ENCODE data around the gene ZNF804A. TPM values are rescaled to one million over a fixed set of nuclear protein-coding genes. Genes with fewer than 3 reads are reported as not detected.

The ZNF804A gene
- total RNA-seq, 3 donors from 2014 or later (not counting 1 experiment from before 2014, with no cell fraction given) = 0.12 to 0.25 TPM; not detected in 1

DNA sequence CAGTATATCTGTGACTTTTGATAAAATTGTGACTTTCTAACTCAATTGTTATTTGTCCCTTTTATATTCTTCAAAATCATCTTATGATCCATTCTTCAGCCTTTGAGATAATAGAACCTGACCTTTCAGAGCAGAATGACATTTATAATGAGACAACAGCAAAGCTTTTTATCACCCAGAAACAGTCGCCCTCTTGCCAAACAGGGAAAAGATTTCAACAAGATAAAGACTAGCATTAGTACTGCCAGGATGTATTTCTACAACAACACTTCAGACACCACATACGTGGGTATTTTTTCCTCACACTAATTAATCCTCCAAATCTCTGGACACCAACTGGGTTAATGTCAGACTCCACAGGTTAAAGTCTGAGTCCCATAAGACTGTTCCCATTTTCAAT, 249.0 kb downstream of the ZNF804A start:
- Mint-ChIP-seq H3K27me3 (ENCODE audit: low read depth in 2 of 2) (no peaks in the 10 kb centered on the region), H3K27ac (no peak overlapping the region), H3K9me3 (peaks cover 15 to 22% of the 10 kb centered on the region in 2 donors), H3K4me1 (no peaks in the 10 kb centered on the region), H3K4me3 (no peak overlapping the region), H3K36me3 (no peaks in the 10 kb centered on the region)
- H3K4me1 ChIP-seq (ENCODE audit: control insufficient read depth, insufficient read depth, low read length) = no peaks in the 10 kb centered on the region
- H3K4me3 ChIP-seq (ENCODE audit: low read length) = no peak overlapping the region
- intact Hi-C loops (cut with micrococcal nuclease) = no loop called here
- H3K27ac ChIP-seq (ENCODE audit: low read length) = no peak overlapping the region
- TF ChIP-seq CTCF (IDR thresholded peaks at IDR 0.05) = no peak
- ATAC-seq (no peak), DNase-seq (no peak)
- H3K27me3 ChIP-seq (ENCODE audit: control insufficient read depth, insufficient read depth, low read length) = no peaks in the 10 kb centered on the region
- H3K36me3 ChIP-seq (ENCODE audit: control insufficient read depth, insufficient read depth, low read length) = no peaks in the 10 kb centered on the region
- H3K9me3 ChIP-seq (ENCODE audit: control insufficient read depth, insufficient read depth, low read length) = peaks cover 7% of the 10 kb centered on the region
- 68% methylated on average over 2 of the region's 2 CpGs for WGBS (ENCODE audit: insufficient coverage)

- no peaks in the 10 kb centered on the region for H3K36me3 ChIP-seq (ENCODE audit: control insufficient read depth, insufficient read depth, low read length)
- Mint-ChIP-seq H3K27me3 (ENCODE audit: low read depth in 2 of 2) (no peaks in the 10 kb centered on the region), H3K4me1 (no peaks in the 10 kb centered on the region), H3K4me3 (no peak overlapping the region), H3K27ac (no peak overlapping the region), H3K9me3 (peaks cover 14 to 22% of the 10 kb centered on the region in 2 donors), H3K36me3 (no peaks in the 10 kb centered on the region)
- peaks cover 7% of the 10 kb centered on the region for H3K9me3 ChIP-seq (ENCODE audit: control insufficient read depth, insufficient read depth, low read length)
- ATAC-seq (no peak), DNase-seq (no peak)
- intact Hi-C loops (cut with micrococcal nuclease) = no loop called here
- no peaks in the 10 kb centered on the region for H3K4me1 ChIP-seq (ENCODE audit: control insufficient read depth, insufficient read depth, low read length)
- H3K27ac ChIP-seq (ENCODE audit: low read length) = no peak overlapping the region
- no peak overlapping the region for H3K4me3 ChIP-seq (ENCODE audit: low read length)
- H3K27me3 ChIP-seq (ENCODE audit: control insufficient read depth, insufficient read depth, low read length) = no peaks in the 10 kb centered on the region
- TF ChIP-seq CTCF (IDR thresholded peaks at IDR 0.05) = no peak
Measured at GRCh38 chr2:184849516-184849915, 251.2 kb downstream of the ZNF804A start.

DNA sequence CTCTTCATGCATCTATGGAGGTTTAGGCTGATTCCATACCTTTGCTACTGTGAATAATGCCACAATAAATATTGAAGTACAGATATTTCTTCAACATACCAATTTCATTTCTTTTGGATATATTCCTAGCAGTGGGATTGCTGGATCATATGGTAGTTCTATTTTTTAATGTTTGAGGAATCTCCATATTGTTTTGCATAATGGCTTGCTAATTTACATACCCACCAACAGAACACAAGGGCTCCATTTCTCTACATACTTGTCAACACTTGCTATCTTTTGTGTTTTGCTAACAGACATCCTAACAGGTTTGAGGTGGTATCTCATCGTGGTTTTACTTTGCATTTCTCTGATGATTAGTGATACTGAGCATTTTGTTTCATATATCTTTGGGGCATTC, 253.2 kb downstream of the ZNF804A start:
- H3K27ac ChIP-seq (ENCODE audit: low read length) = no peak overlapping the region
- no peaks in the 10 kb centered on the region for H3K4me1 Mint-ChIP-seq
- H3K4me3 Mint-ChIP-seq = no peak overlapping the region
- intact Hi-C loops (cut with micrococcal nuclease) = no loop called here
- H3K9me3 ChIP-seq (ENCODE audit: control insufficient read depth, insufficient read depth, low read length) = peaks cover 7% of the 10 kb centered on the region
- no peaks in the 10 kb centered on the region for H3K36me3 ChIP-seq (ENCODE audit: control insufficient read depth, insufficient read depth, low read length)
- no peaks in the 10 kb centered on the region for H3K27me3 Mint-ChIP-seq (ENCODE audit: low read depth in 2 of 2)
- 100% methylated on average over 1 of the region's 1 CpG for WGBS (ENCODE audit: insufficient coverage)
- H3K4me1 ChIP-seq (ENCODE audit: control insufficient read depth, insufficient read depth, low read length) = no peaks in the 10 kb centered on the region
- H3K27me3 ChIP-seq (ENCODE audit: control insufficient read depth, insufficient read depth, low read length) = no peaks in the 10 kb centered on the region
- no peak for ATAC-seq
- no peak for TF ChIP-seq CTCF (IDR thresholded peaks at IDR 0.05)
- DNase-seq = no peak
- peaks cover 13 to 18% of the 10 kb centered on the region in 2 donors for H3K9me3 Mint-ChIP-seq
- H3K36me3 Mint-ChIP-seq = no peaks in the 10 kb centered on the region
- H3K27ac Mint-ChIP-seq = no peak overlapping the region
- no peak overlapping the region for H3K4me3 ChIP-seq (ENCODE audit: low read length)

GRCh38 chr2:184859187-184859586, 260.9 kb downstream of the ZNF804A start:
- Mint-ChIP-seq H3K4me3 (no peak overlapping the region), H3K27ac (no peak overlapping the region), H3K27me3 (ENCODE audit: low read depth in 2 of 2) (no peaks in the 10 kb centered on the region), H3K4me1 (no peaks in the 10 kb centered on the region), H3K36me3 (peaks cover 11% of the 10 kb centered on the region), H3K9me3 (peaks cover 14 to 16% of the 10 kb centered on the region in 2 donors)
- Histone ChIP-seq H3K27me3 (ENCODE audit: control insufficient read depth, insufficient read depth, low read length) (no peaks in the 10 kb centered on the region), H3K9me3 (ENCODE audit: control insufficient read depth, insufficient read depth, low read length) (peaks cover 15% of the 10 kb centered on the region), H3K4me3 (ENCODE audit: low read length) (no peak overlapping the region), H3K4me1 (ENCODE audit: control insufficient read depth, insufficient read depth, low read length) (no peaks in the 10 kb centered on the region), H3K27ac (ENCODE audit: low read length) (no peak overlapping the region), H3K36me3 (ENCODE audit: control insufficient read depth, insufficient read depth, low read length) (no peaks in the 10 kb centered on the region)
- DNase-seq = no peak
- intact Hi-C loops (cut with micrococcal nuclease) = no loop called here
- TF ChIP-seq CTCF (IDR thresholded peaks at IDR 0.05) = no peak
- ATAC-seq = no peak
